HG03064 (cell line): Measurements from ENCODE around the gene CNPY4.
"Not testable (repeated sequence)": the region's sequence is repeated elsewhere in the genome, so short reads cannot be mapped to it uniquely, and the experiment has no call there.

Experiments used
- ATAC-seq: cut with Tn5 transposase; IDR thresholded peaks from one replicate; pipeline ENCODE4 v1.9.1; 2021; ENCODE audit warnings: low read depth; ENCODE audit not compliant: unreplicated experiment

Gene CNPY4

GRCh38 chr7:100141555-100141949 lies 22.1 kb downstream of the CNPY4 start:
- no peak for ATAC-seq

DNA sequence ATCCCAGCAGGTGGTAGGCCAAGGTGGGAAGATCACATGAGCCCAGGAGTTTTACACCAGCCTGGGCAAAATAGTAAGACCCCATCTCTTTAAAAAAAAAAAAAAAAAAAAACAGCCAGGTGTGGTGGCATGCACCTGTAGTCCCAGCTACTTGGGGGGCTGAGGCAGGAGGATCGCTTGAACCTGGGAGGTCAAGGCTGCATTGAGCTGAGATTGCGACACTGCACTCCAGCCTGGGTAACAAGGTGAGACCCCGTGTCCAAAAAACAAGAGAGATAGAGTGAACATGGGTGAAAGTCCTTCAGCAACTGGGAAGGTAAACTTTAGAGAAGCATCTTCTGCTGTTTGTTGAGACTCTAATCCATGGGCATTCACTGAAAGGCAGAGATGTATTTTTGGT lies 23.0 kb downstream of the CNPY4 start:
- ATAC-seq: no peak

- ATAC-seq: not testable (repeated sequence)
Observed at GRCh38 chr7:100146350-100146749, 26.9 kb downstream of the CNPY4 start.

- ATAC-seq: no peak
Observed at GRCh38 chr7:100147278-100147677, 27.8 kb downstream of the CNPY4 start.

DNA sequence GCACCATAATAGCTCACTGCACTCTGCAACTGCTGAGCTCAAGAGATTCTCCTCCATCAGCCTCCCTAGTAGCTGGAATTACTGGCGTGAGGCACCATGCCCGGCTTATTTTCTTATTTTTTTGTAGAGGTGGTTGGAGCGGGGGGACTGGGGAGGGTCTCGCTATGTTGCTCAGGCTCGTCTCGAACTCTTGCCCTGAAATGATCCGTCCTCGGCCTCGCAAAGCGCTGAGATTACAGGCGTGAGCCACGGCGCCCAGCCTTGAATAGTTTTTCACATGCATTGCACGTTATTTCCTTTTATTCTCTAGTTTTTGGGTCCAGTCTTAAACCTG lies 28.8 kb downstream of the CNPY4 start:
- ATAC-seq: no peak

DNA sequence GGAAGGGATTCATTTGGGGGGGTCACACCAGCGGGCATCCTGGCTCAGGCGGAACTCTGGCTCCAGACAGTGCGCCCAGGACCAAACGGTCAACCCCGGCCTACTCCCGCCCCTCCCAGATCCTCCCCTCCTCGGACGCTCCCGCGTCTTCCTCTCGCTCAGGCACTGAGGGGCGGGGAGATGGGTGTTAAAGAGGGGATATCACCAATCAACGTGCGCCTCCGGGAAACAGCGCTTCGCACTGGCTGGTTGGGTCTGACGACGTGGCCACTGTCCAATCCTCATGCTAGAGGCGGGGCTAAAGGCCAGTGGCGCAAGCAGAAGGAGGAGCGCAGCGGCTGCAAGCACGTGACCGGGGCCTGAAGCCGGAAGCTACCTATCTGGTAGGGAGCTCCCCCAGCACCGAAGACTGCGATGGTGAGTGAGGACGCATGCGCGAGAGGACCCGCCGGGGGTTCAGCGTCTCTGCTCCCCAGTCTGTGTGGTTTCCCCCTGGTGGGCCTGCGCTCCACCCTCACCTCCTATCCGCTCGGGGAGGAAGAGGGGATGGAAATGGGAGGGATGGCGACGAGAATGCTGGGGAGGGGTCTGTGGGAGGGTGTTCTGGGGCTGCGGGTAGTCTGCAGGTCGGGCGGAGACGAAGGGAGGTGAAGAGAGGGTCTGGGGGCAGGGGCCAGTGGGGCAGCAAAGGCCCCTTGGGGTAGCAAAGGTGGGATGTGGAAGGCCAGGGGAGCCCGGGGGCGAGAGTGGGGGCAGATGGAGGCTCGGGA lies 29.3 kb downstream of the CNPY4 start, which contains the start of gene LAMTOR4:
Gene LAMTOR4 (plus strand): TSS at position 360 of the 770 bp plus-strand sequence. CDS start 55 bp downstream, at position 415.
- ATAC-seq: peak; percentile 96

DNA sequence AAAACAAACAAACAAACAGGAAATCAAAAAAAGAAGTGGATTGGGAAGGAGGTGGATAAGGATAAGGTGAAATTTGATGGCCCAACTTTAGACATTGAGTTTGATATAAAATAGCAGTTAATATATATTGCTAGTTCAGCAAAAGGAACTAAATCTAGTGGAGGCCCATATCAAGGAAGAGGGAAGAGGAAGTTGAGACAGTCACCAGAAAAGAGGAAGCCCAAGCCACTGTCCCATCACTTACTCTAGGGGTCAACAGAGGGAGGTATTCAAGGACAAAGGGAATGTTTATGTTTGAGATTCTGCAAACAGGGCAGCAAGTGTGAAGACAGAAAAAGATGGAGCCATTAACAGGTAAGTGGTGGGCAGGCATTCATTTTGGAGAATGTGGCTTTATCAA lies 33.0 kb downstream of the CNPY4 start:
- ATAC-seq: no peak

GRCh38 chr7:100152937-100153666 lies 33.7 kb downstream of the CNPY4 start:
- ATAC-seq: no peak

GRCh38 chr7:100153708-100154535 lies 34.5 kb downstream of the CNPY4 start:
- no peak for ATAC-seq

GRCh38 chr7:100154651-100155491 lies 35.4 kb downstream of the CNPY4 start:
- no peak for ATAC-seq

DNA sequence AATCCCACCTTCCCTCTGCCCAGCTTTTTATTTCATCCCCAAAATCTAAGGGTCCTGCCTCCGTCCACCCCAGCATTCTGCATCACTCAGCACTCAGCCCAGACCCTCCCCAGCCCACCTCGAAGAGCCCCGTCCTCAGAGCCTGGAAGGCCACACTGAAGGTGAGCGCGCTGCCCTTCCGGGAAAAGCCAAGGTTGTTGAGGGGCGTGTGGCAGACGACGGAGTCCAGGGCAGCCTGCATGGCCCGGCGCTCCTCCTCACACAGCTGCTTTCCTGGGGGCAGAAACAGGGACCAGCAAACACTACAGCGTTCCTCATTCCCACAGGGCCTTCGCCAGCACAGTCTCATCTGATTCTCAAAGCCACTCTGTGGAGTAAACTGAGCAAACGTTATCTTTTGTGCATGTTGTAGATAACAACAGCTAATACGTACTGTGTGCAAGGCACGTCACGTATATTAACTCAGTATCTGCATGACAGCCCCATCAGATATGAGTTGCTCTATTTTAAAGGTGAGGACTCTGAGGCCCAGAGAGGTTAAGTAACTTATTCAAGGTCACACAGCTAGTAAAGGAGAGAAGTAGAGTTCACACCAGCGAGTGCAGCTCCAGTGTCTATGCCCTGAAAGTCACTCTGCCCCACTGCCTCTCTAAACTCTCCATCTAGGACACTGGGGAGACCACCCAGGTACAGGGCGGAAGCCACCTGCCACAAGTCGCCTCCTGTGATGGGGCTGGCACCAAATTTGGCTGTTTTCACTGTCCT lies 36.3 kb downstream of the CNPY4 start:
- no peak for ATAC-seq

DNA sequence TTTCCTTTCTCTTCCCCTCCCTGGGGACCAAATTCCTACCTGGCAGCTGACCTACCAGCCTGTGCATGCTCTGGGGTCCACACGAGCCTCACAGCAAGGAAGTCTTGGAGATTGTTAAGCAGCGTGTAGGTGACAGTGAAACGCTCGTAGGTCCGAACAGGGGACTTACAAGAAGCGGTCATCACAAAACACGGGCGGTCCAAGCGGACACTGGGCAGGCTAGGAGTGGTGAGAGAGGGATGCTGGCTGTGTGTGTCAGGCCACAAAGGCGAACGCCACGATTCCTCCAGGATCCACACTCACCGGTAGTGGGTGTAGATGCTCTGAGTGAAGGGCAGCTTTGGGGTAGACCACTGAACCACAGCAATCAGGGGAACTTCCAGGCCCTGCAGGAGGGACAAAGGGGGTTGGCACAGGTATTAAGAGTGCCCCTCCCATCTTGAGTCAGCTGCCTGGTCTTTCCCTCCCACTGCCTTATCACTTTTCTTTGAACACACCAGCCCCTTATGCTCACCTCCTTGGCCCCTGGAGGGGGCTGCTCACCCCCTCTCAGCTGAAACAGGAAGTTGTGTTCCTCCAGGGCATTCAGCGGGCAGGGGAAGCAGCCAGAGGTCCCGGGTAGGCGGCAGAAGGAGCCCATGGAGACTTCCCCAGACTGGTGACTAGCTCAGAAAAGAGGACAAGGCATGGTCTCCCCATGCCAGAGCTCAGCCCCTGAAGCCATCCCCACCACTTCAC lies 37.1 kb downstream of the CNPY4 start:
- ATAC-seq: no peak

GRCh38 chr7:100157069-100157333 lies 37.6 kb downstream of the CNPY4 start:
- ATAC-seq: no peak

GRCh38 chr7:100157334-100158228 lies 38.1 kb downstream of the CNPY4 start:
- ATAC-seq: peak; percentile 10

DNA sequence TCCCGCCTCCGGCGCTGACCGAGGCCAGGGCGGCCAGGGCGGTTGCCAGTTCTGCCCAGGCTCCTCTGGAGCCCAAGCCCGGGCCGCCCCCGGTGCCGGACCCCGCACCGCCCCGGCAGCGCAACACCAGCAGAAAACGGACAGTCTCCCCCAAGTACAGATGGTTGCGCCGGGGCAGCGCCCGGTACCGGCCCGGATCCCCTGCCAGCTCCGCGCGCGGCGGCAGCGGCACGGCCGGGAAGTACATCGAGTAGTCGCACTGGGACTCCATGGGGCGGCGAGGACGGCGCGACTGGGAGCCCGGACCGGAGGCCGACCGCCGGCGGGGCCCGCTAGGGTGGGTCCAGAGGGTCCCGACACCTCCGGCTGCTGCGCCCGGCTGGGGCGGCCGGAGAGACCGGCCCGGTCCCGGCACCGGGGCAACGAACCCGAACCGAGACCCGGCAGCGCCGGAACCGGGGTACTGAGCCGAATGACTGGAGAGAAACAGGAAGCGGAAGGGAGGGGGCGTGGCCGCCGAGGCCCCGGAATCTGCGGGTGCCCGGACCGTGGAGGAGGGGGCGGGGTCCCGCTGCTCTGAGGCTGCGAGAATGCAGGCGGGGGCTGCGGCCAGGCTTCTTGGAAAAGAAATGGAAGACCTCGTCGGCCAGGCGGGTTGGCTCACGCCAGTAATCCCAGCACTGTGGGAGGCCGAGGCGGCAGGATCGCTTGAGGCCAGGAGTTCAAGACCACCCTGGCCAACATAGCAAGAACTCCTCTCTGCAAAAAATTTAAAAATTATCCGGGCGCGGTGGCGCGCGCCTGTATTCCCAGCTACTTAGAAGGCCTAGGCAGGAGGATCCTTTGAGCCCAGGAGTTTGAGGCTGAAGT lies 39.0 kb downstream of the CNPY4 start, which contains the start of gene TRAPPC14:
Gene TRAPPC14 (minus strand): TSS at position 495 of the 870 bp plus-strand sequence. CDS start 224 bp downstream, at position 271.
- peak; percentile 72 for ATAC-seq

GRCh38 chr7:100159099-100159623 lies 39.7 kb downstream of the CNPY4 start:
- no peak for ATAC-seq

GRCh38 chr7:100160067-100160466 lies 40.6 kb downstream of the CNPY4 start:
- no peak for ATAC-seq
